ENCODE results near the gene GCNA.

DNA sequence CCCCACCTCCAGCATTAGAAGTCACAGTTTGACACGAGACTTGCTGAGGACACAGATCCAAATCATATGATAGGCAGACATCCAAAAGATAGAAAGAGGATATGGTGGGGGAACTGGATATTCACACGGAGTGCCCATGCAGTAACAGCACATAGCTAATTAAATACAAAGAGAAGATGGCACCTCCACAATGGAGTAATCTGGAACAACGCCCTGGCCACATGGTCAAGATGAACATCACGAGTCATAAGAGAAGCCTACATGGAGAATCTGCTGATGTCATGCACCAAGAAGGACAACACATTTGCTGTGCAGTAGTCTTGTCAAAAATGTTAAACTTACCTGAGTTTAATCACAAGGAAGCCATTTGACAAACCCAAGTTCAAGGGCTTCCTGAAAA lies 79.0 kb downstream of the GCNA start:
- TF ChIP-seq, protein P1, sequence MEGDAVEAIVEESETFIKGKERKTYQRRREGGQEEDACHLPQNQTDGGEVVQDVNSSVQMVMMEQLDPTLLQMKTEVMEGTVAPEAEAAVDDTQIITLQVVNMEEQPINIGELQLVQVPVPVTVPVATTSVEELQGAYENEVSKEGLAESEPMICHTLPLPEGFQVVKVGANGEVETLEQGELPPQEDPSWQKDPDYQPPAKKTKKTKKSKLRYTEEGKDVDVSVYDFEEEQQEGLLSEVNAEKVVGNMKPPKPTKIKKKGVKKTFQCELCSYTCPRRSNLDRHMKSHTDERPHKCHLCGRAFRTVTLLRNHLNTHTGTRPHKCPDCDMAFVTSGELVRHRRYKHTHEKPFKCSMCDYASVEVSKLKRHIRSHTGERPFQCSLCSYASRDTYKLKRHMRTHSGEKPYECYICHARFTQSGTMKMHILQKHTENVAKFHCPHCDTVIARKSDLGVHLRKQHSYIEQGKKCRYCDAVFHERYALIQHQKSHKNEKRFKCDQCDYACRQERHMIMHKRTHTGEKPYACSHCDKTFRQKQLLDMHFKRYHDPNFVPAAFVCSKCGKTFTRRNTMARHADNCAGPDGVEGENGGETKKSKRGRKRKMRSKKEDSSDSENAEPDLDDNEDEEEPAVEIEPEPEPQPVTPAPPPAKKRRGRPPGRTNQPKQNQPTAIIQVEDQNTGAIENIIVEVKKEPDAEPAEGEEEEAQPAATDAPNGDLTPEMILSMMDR (conservative IDR thresholded peaks at IDR 0.05; ENCODE audit: low read length): no peak
- TF ChIP-seq EZH2phosphoT487 (IDR thresholded peaks at IDR 0.05; ENCODE audit: borderline replicate concordance): no peak

Data from Loucy (cell line).